Neural cell (in vitro differentiated cells): ENCODE measurements around the gene MYO10.

Source experiments
- RAD21 ChIP-seq: fragments of 450-650 bp; conservative IDR thresholded peaks from 2 replicates; pipeline ENCODE4 v1.6.1; 2014; ENCODE audit warnings: antibody characterized with exemption, mild to moderate bottlenecking, moderate library complexity
- TF ChIP-seq, protein P1 (sequence below): fragments of 450-650 bp; IDR thresholded peaks from 2 replicates; pipeline ENCODE4 v1.5.1; 2014; ENCODE audit warnings: antibody characterized with exemption, mild to moderate bottlenecking, moderate library complexity; ENCODE audit not compliant: poor library complexity, severe bottlenecking

DNA sequence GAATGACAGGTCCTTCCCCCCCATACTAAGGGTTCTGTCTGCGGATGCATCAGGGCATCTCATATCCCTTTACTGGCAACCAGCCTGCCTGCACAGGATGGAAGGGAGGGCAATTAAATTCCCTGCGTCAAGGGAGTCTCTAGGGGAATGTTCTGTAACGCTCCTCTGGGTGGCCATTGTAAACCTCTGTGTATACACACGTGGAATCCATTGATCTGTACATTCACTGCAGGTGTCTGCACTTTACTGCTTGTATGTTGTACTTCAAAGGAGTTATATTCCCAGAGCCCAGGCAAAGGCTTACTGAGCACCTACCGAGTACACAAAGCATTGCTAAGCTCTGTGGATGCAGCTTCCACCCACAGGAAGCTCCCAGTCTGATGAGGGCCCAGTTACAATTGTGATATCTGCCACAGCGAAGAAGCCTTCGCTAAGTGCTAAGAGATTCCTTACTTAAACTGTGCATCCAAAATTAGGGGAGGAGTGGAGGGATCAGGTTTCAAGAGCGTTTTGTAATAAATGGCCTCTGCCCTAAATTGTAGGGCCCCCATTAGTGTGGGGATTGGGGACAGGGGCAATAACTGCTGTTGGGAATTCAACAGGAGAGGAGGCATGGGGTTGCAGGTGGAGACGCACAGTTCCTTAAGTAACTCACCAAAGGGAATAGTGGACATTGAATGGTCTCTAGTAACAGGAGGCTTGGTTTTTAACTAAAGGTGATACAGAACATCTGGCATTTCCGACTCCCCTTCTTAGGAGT, 317.8 kb downstream of the MYO10 start:
- TF ChIP-seq, protein P1, sequence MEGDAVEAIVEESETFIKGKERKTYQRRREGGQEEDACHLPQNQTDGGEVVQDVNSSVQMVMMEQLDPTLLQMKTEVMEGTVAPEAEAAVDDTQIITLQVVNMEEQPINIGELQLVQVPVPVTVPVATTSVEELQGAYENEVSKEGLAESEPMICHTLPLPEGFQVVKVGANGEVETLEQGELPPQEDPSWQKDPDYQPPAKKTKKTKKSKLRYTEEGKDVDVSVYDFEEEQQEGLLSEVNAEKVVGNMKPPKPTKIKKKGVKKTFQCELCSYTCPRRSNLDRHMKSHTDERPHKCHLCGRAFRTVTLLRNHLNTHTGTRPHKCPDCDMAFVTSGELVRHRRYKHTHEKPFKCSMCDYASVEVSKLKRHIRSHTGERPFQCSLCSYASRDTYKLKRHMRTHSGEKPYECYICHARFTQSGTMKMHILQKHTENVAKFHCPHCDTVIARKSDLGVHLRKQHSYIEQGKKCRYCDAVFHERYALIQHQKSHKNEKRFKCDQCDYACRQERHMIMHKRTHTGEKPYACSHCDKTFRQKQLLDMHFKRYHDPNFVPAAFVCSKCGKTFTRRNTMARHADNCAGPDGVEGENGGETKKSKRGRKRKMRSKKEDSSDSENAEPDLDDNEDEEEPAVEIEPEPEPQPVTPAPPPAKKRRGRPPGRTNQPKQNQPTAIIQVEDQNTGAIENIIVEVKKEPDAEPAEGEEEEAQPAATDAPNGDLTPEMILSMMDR, result no peak
- no peak for TF ChIP-seq RAD21
